Upper lobe of left lung (tissue), 6 donors: Measurements from ENCODE around the gene MT1G. TPM values are rescaled to one million over a fixed set of nuclear protein-coding genes. Genes with fewer than 3 reads are reported as not detected.
A peak's percentile ranks its signal among the peaks of the same experiment; 100 is the strongest.

Source experiments
- ATAC-seq, 2 donors: fragments of 200-7000 bp; cut with Tn5 transposase; one replicate each; pipeline ENCODE4 v1.9.1; 2022; ENCODE audit warnings: mild to moderate bottlenecking in 2 of 2, moderate library complexity in 2 of 2; ENCODE audit not compliant: low FRiP score in 2 of 2
- DNase-seq, 2 donors: peaks; one replicate each; pipeline ENCODE4 v3.0.0-alpha.2; 2019 to 2020
- H3K27ac ChIP-seq, 4 donors: fragments of 200-600 bp; sonication (generic); one replicate each; pipeline ENCODE4 v1.5.1; 2016 to 2019
- H3K27me3 ChIP-seq, 4 donors: fragments of 200-600 bp; sonication (generic); one replicate each; pipeline ENCODE4 v1.5.1; 2017 to 2019
- H3K36me3 ChIP-seq, 4 donors: fragments of 200-600 bp; sonication (generic); one replicate each; pipeline ENCODE4 v1.5.1; 2016 to 2019
- H3K4me1 ChIP-seq, 4 donors: fragments of 200-600 bp; sonication (generic); one replicate each; pipeline ENCODE4 v1.5.1; 2018 to 2019
- H3K4me3 ChIP-seq, 4 donors: fragments of 200-600 bp; sonication (generic); one replicate each; pipeline ENCODE4 v1.5.1; 2017 to 2019; ENCODE audit warnings: mild to moderate bottlenecking in 2 of 4, moderate library complexity in 1 of 4
- H3K9me3 ChIP-seq, 4 donors: fragments of 200-600 bp; sonication (generic); one replicate each; pipeline ENCODE4 v1.5.1; 2018 to 2019
- EP300 ChIP-seq, 4 donors: sonication (generic); formaldehyde crosslinking; IDR thresholded peaks; one replicate each; pipeline ENCODE4 v1.5.1; 2017; ENCODE audit warnings: antibody characterized with exemption in 4 of 4, control low read depth in 2 of 4
- POLR2A ChIP-seq, 4 donors: fragments of 450-650 bp; IDR thresholded peaks; one replicate each; pipeline ENCODE4 v1.5.1; 2016 to 2017; ENCODE audit warnings: antibody characterized with exemption in 4 of 4, mild to moderate bottlenecking in 2 of 4
- POLR2AphosphoS5 ChIP-seq, 2 donors: sonication (generic); formaldehyde crosslinking; IDR thresholded peaks; one replicate each; pipeline ENCODE4 v1.5.1; 2017; ENCODE audit warnings: antibody characterized with exemption in 2 of 2
- WGBS, 2 donors: methylation state at CpG; one replicate each; pipeline ENCODE4 v1.1.5; 2017 to 2018; 5-methylcytosine and 5-hydroxymethylcytosine counted together
- total RNA-seq, 6 donors: library from RNA; depleted of rRNA in 4 of 6; stranded (reverse); fragments of >200 nt in 4 of 6; gene quantifications; one replicate each; pipeline versions ENCODE4 v1.1.0 to v1.2.1, GENCODE V29; 2016 to 2021
- TF ChIP-seq, protein P1 (sequence below), 6 experiments: fragments of 450-650 bp in 4 of 6; fragments of 200-600 bp in 2 of 6; sonication (generic) in 2 of 6; IDR thresholded peaks; one replicate each; pipeline ENCODE4 v1.5.1; 2016 to 2019; ENCODE audit warnings: antibody characterized with exemption in 6 of 6
- donor health status: DM: no; HTN: no; CAD: no; lungs with moderate emphysema.
- donor health status: DM: no; HTN: yes; CAD: no; lungs with severe emphysema.

MT1G gene
- total RNA-seq, 6 donors from 2014 or later: 4.5 to 93.0 (median 14.0) TPM; not detected in 1

DNA sequence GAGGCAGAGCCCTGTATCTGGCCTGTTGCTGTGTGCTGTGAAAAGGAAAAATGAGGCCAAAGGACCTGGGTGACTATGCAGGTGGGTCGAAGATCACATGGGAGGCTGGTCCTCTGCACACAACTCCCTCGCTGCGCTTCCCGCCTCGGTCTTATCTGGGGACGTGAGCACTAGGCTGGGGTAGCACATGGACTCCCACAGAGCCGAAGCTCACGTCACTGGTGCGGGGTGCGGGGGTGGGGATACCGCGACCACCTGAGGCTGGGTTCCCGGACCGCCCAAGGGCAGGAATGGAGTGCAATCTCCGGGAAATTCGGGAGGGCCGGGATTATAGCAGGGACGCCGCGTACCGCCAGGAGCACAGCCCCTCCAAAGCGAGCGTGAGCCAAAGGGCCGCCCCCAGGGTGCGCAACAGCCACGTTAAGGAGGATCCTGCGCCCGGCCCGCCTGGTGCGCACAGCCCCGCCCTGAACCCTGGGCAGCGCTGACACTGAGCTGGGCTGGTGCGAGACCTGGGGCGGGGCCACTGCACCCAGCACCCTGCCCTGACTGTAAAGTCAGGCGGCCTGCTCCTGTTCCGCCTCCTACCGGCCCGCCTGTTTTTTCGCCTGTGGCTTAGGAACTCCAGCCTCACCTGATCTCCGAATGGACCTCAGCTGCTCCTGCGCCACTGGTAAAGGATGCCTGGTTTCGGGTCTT is 24.6 kb downstream of the MT1G start:
- 8 to 15% methylated on average over 28 to 37 of the region's 42 CpGs for WGBS, 2 donors
- peak overlapping the region in 3 of 4 donors; percentile 53 to 64 (median 54) for H3K27ac ChIP-seq
- ATAC-seq (peak; percentile 90 to 95), DNase-seq (peak; percentile 91 to 93)
- H3K9me3 ChIP-seq: no peaks in the 10 kb centered on the region
- peaks cover 0 to 4% (median 1%) of the 10 kb centered on the region in 4 donors for H3K27me3 ChIP-seq
- no peaks in the 10 kb centered on the region for H3K36me3 ChIP-seq
- peaks cover 22 to 30% (median 26%) of the 10 kb centered on the region in 4 donors for H3K4me1 ChIP-seq
- TF ChIP-seq, protein P1, sequence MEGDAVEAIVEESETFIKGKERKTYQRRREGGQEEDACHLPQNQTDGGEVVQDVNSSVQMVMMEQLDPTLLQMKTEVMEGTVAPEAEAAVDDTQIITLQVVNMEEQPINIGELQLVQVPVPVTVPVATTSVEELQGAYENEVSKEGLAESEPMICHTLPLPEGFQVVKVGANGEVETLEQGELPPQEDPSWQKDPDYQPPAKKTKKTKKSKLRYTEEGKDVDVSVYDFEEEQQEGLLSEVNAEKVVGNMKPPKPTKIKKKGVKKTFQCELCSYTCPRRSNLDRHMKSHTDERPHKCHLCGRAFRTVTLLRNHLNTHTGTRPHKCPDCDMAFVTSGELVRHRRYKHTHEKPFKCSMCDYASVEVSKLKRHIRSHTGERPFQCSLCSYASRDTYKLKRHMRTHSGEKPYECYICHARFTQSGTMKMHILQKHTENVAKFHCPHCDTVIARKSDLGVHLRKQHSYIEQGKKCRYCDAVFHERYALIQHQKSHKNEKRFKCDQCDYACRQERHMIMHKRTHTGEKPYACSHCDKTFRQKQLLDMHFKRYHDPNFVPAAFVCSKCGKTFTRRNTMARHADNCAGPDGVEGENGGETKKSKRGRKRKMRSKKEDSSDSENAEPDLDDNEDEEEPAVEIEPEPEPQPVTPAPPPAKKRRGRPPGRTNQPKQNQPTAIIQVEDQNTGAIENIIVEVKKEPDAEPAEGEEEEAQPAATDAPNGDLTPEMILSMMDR (IDR thresholded peaks at IDR 0.05): peak; percentile 38 to 73 (median 51)
- TF ChIP-seq POLR2A (IDR thresholded peaks at IDR 0.05): peak in 1 of 4 donors; percentile 11
- peak; percentile 55 to 68 for TF ChIP-seq POLR2AphosphoS5 (IDR thresholded peaks at IDR 0.05)
- peak; percentile 13 to 94 (median 82) for TF ChIP-seq EP300 (IDR thresholded peaks at IDR 0.05)
- H3K4me3 ChIP-seq: peak overlapping the region in 3 of 4 donors; percentile 37 to 48 (median 47)

- ATAC-seq (no peak), DNase-seq (no peak)
- H3K36me3 ChIP-seq: no peaks in the 10 kb centered on the region
- no peak overlapping the region for H3K27ac ChIP-seq
- peaks cover 0 to 10% (median 1%) of the 10 kb centered on the region in 4 donors for H3K27me3 ChIP-seq
- TF ChIP-seq, protein P1 (IDR thresholded peaks at IDR 0.05): no peak
- no peak for TF ChIP-seq EP300 (IDR thresholded peaks at IDR 0.05)
- TF ChIP-seq POLR2AphosphoS5 (IDR thresholded peaks at IDR 0.05): no peak
- TF ChIP-seq POLR2A (IDR thresholded peaks at IDR 0.05): no peak
- no peaks in the 10 kb centered on the region for H3K9me3 ChIP-seq
- 90 to 100% methylated on average over 2 of the region's 2 CpGs for WGBS, 2 donors
- peaks cover 23 to 34% (median 31%) of the 10 kb centered on the region in 4 donors for H3K4me1 ChIP-seq
- H3K4me3 ChIP-seq: no peak overlapping the region
Measured at GRCh38 chr16:56641166-56641565, 26.7 kb downstream of the MT1G start.

GRCh38 chr16:56640076-56640475 is 27.8 kb downstream of the MT1G start:
- H3K9me3 ChIP-seq: no peaks in the 10 kb centered on the region
- H3K4me3 ChIP-seq: no peak overlapping the region
- TF ChIP-seq, protein P1 (IDR thresholded peaks at IDR 0.05): no peak
- TF ChIP-seq EP300 (IDR thresholded peaks at IDR 0.05) (no peak), POLR2AphosphoS5 (IDR thresholded peaks at IDR 0.05) (no peak), POLR2A (IDR thresholded peaks at IDR 0.05) (no peak)
- WGBS, 2 donors: 82 to 89% methylated on average over 1 of the region's 1 CpG
- H3K36me3 ChIP-seq: no peaks in the 10 kb centered on the region
- DNase-seq (no peak), ATAC-seq (no peak)
- no peak overlapping the region for H3K27ac ChIP-seq
- H3K27me3 ChIP-seq: peaks cover 0 to 16% (median 4%) of the 10 kb centered on the region in 4 donors
- peaks cover 29 to 42% (median 35%) of the 10 kb centered on the region in 4 donors for H3K4me1 ChIP-seq

- H3K36me3 ChIP-seq: no peaks in the 10 kb centered on the region
- peaks cover 31 to 43% (median 37%) of the 10 kb centered on the region in 4 donors for H3K4me1 ChIP-seq
- peak overlapping the region in 1 of 4 donors; percentile 55 for H3K4me3 ChIP-seq
- no peaks in the 10 kb centered on the region for H3K9me3 ChIP-seq
- ATAC-seq: no peak
- peak overlapping the region in 2 of 4 donors; percentile 36 to 80 for H3K27ac ChIP-seq
- WGBS, 2 donors: 50 to 57% methylated on average over 1 of the region's 1 CpG
- TF ChIP-seq, protein P1 (IDR thresholded peaks at IDR 0.05): no peak
- TF ChIP-seq POLR2AphosphoS5 (IDR thresholded peaks at IDR 0.05) (no peak), POLR2A (IDR thresholded peaks at IDR 0.05) (no peak), EP300 (IDR thresholded peaks at IDR 0.05) (no peak)
- peaks cover 0 to 18% (median 4%) of the 10 kb centered on the region in 4 donors for H3K27me3 ChIP-seq
- no peak for DNase-seq
Measured at GRCh38 chr16:56639045-56639444, 28.8 kb downstream of the MT1G start.
